SU-DHL-6 (cell line): ENCODE measurements around the gene MCM8.

ENCODE experiments used
- CTCF ChIP-seq: fragments of 200-600 bp; sonication (generic); IDR thresholded peaks from one replicate; pipeline ENCODE4 v1.5.1; 2017; ENCODE audit warnings: antibody characterized with exemption, mild to moderate bottlenecking, low read length, moderate library complexity; ENCODE audit not compliant: insufficient read depth, poor library complexity, severe bottlenecking
- EZH2phosphoT487 ChIP-seq: fragments of 200-600 bp; sonication (generic), shearing (Covaris generic); conservative IDR thresholded peaks from 2 replicates; pipeline ENCODE4 v1.6.1; 2018; ENCODE audit warnings: mild to moderate bottlenecking, antibody characterized with exemption, low read length, moderate library complexity, mixed read lengths

DNA sequence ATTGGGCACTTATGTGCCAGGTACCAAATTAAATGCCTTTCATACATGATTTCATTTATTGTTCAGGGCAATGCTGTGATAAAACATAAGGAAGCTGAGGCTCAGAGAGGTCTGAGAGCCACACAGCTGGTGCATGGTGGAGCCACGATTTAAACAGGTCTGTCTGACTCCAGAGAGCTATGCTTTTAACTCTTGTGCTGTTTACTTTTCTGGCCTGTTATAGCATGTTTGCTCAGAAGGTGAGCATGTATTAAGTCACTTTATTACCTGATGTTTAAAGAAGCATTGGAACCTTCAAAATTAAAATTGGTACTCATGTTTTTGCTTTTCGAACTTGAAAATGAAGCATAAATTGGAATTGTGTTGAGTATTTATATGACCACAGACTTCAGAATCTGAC is 26.8 kb downstream of the MCM8 start:
- TF ChIP-seq CTCF (no peak), EZH2phosphoT487 (no peak)
